GM19463 (cell line): Measurements from ENCODE around the gene C11orf42.

Experiments used
- ATAC-seq: cut with Tn5 transposase; IDR thresholded peaks from one replicate; pipeline ENCODE4 v1.9.1; 2021; ENCODE audit warnings: mild to moderate bottlenecking, moderate library complexity; ENCODE audit not compliant: unreplicated experiment

The C11orf42 gene, protein sequence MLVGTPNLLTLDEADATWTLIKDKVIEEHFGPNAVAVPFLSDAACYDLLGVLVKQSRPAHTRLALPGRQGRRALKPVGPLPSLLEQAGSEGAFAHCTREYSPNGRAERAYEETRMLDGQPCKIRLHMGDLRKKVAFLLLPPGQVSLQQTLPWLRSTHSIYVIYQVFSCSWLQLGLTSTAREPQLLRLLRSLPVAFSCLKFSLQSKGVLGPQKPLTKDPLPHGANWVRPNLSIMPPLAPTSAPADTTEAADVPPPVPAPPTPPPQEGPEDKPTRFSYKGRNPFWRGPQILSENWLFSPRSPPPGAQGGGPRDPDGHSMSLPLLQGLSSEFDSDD

DNA sequence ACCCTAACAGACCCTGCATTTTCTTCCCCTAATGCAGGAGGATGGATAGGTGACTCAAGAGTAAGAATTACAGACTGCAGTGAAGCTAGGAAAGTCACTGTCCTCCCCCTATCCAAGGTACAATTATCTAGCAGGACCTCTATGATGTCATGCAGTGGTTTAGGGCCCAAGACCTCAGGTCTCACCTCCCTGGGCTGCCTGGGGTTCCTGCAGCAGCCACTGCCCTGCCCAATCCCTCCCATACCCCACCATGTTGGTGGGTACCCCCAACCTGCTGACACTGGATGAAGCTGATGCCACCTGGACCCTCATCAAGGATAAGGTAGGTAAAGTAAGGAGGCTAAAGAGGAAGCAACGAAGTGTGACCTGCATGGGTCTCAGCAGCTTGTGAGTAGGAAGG lies at the start of gene C11orf42:
C11orf42 (plus strand) TSS at position 192 of the 400 bp plus-strand sequence; CDS start at position 251, 59 bp downstream.
- ATAC-seq: no peak

DNA sequence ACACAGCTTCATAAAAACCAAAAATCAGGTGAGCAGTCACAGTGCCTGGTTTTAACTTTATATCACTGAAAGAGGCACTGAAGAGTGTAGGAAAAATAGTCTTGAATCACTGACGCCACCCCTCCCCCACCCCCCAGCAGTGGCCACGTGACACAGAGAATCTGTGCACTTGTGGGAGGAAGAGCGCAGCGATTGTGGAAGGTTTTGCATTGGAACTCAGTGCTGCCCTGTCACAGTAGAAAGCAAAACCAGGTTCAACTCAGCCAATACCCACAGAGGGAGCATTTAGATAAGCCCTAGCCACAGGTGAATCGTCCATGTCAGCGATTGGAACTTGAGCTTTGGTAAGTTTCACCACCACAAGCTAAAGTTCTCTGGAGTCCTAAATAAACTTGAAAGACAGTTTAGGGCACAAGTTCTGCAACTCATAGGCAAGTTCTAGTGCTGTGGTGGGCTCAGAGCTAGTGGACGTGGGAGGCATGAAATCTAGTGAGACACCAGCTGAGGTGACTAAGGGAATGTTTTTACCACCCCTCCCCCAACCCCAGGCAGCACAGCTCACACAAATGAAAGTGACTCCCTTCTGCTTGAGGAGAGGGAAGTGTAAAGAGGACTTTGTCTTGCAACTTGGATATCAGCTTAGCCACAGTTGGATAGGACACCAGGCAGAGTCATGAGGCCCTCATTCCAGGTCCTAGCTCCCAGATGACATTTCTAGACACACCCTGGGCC lies 48.6 kb upstream of the C11orf42 start:
- no peak for ATAC-seq

DNA sequence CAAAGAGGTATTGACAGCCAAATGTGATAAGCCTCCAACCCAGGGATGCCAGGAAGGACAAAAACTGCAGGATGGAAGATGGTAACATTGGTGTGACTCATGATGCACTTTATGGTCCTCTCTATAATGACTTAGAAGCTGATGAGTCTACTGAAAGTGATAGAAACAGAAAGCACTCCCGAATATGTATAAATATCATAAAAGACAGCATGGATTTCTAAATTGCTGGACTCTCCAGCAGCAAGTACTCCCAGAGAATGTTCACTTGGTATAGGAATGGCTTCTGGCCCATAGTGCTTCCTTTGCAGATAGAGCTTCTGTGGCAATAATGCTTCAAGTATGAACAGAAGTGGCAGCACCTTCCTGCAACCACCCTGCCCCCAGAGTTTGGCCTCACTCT lies 35.1 kb upstream of the C11orf42 start, which contains the start of gene OR52B2:
OR52B2 (minus strand) TSS at position 101 of the 400 bp plus-strand sequence; CDS start at position 101, 0 bp downstream.
- ATAC-seq: no peak

DNA sequence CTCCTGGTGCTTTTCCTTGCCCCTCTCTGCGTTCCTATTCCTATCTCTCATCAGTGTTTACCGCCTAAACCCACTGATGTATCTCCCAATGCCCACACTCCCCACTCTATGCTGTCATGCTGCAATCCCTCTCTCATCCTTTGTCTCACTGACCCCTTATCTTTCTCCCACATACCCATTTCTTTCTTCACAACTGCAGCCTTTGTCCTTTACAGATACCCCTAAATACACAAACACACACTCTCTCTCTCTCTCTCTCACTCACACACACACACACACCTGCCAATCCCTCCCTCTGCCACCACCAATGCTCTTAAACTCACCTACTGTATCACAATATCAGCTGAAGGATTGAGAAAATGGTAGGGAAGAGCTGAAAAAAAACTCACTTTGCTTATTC lies 29.9 kb upstream of the C11orf42 start:
- no peak for ATAC-seq

DNA sequence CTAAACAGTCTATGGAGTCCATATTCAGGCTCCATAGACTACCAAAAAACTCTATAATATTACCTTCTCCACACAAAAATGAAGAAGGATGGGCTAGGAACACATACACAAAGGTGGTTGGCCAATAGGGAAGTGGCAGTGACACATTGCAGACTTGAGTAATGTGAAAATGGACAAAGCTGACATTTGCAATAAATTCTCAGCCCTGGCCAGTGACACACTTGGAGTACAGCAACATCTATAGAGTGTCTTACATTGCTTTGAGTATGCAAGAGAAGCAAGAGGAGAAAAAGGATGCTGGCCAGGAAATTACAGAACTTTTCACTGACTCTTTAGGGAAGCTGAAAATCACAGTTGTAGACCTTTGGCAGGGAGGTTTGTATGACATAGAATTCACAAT lies 13.6 kb upstream of the C11orf42 start:
- ATAC-seq: no peak

DNA sequence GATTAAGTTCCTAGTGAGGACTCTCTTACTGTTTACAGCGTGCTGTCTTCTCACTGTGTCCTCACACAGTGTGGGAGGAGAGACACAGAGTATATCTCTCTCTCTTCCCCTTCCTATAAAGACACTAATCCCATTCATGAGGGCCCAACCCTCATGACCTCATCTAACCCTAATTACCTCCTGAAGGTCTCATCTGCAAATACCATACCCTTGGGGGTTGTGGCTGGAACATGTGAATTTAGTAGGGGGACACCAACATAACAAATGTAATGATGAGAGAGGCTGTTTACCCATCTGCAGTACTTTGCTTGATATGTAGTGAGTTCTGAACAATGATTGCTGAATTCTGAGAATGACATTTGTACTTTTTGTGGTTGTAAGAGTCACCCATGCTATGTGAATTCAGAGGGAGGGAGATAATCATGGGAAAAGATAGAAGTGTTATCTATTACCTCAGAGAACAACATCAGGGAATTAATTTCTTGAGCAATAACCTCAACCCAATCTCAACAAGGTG lies 11.2 kb upstream of the C11orf42 start:
- ATAC-seq: no peak

DNA sequence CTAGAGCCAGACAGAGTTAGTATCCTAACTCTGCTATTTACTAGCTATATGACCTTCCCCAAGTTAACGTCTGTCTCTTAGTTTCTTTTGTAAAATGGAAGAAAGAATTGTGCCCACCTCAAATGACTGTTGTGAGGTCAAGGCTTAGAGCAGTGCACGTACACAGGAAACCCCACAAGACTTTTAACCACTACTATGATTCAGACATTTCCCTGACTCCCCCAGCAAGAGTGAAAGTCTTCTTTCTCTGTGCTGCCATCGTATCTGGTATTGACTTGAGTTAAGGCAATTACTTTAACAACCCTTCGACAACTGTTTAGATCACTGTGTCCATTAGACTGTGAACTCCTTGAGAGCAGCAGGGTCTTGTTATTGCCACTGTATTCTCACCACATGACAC lies 9.0 kb upstream of the C11orf42 start:
- ATAC-seq: peak; percentile 61

DNA sequence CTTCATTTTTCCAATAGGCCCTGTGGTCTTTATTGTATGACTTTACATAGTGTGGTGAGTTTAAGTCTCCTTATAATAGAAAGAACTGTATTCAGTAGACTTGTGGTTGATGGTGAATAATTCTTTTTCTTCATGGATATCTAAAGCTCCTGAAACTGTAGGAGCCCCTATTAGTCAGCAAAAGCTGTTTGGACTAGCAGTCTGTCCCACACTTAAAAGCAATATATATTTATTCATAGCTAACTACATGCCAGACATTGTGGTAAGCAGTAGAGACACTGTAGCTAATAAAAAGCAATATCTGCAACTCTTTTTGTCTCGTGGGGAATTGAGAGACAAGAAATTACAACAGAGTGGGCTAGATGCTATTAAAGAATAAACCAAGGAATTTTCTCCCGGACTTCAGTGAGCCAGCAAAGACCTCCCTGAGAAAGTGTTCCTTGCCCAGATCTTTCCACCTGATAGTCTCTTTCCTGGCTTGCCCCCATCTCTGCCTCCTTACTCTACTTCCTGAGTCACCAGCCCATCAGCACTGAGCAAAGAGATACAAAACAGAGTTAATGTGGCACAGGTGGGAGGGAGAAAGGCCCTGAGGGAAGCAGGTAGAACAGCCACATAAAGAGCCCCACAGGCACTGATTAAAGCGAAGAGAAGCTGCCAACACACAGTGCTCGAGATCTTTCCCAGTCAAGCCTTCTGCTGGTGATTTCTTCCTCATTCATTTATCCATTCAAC lies 7.7 kb upstream of the C11orf42 start:
- no peak for ATAC-seq

DNA sequence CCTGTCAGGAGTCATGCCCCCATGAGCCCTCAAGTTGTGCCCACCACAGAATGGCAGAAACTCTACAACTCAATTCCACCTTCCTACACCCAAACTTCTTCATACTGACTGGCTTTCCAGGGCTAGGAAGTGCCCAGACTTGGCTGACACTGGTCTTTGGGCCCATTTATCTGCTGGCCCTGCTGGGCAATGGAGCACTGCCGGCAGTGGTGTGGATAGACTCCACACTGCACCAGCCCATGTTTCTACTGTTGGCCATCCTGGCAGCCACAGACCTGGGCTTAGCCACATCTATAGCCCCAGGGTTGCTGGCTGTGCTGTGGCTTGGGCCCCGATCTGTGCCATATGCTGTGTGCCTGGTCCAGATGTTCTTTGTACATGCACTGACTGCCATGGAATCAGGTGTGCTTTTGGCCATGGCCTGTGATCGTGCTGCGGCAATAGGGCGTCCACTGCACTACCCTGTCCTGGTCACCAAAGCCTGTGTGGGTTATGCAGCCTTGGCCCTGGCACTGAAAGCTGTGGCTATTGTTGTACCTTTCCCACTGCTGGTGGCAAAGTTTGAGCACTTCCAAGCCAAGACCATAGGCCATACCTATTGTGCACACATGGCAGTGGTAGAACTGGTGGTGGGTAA lies 6.1 kb upstream of the C11orf42 start, which contains the start of gene OR52W1:
OR52W1 (plus strand) TSS at position 51 of the 637 bp plus-strand sequence; CDS start at position 51, 0 bp downstream.
- ATAC-seq: no peak

DNA sequence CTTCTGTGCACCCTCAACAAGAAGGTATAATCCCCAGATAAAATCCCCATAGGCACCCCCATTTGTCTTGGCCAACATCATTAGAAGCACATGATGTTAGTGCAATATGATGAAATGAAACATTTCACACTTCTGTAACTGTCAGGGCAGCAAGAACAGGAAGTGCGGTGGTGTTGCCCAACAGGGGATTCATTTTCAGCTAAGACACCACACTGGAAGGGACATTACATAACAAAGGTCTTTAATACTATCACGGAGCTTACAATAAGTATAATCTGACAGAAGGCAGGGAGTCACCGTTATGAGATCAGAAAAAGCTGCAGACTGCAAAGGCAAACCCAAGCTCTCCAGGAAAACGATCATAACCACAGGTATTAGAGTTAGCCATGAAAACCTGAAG lies 4.4 kb upstream of the C11orf42 start:
- no peak for ATAC-seq

DNA sequence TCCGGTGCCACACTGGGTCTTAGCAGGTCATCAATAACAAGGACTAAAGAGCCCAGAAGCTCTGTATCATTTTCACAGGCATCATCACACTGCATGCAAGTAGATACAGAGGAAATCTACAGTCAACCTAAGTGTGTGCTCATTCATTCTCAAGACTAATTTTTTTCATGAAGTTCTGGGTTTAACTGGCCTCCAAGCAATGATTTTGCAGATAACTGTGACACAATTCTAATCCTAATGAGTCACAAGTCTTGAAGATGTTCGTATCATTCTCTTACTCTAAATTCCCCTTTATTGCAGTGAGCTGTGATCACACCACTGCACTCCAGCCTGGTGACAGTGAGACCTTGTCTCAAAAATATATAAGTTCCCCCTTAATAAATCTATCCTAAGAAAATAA lies 3.9 kb upstream of the C11orf42 start:
- no peak for ATAC-seq

DNA sequence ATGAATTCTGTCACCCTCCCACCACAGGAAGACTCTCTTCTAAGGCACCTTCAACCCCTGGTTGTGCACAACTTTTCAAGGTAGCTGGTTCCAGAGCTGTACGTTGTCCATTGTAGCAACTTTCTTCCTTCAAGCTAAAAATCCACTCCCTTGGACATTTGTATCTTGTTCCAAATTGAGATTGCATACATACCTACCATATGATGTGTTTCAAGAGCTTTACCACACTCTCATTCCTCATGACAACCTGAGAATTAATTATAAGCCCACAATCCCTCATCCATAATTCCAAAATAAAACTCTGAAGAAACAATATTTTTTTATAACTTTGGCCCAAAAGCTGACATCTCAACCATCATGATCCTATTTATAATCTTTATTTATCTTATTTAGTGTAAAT lies 3.3 kb upstream of the C11orf42 start:
- ATAC-seq: no peak

DNA sequence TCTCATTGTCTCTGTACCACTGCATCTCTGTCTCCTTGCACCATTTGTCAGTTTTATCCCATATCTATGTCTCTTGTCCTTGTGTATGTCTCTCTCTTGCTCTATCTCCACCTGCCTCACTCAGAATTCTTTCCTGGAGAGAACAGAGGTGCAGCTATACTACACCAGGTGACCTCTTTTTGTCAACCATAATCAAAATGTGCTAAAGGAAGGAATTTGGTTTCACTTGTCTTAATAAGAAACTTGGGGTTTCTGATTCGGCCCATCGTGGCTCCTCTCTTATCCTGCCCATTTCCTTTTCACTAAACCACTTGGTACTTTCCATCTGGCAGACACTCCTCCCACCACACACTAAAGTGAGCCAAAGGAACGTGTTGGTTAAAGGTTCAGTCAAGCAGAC lies 2.0 kb upstream of the C11orf42 start:
- peak; percentile 87 for ATAC-seq

DNA sequence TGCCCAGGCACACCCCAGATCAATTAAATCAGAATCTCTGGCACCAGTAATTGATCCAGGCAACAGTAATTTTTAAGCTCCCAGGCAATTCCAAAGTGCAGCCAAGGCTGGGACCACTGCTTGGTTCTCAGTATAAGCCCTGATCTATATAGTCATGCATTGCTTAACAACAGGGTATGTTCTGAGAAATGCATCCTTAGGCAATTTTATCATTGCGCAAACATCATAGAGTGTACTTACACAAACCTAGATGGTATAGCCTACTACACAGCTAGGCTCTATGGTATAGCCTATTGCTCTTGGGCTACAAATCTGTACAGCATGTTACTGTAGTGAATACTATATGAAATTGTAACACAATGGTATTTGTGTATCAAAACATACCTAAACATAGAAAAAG lies 651 bp upstream of the C11orf42 start:
- no peak for ATAC-seq

DNA sequence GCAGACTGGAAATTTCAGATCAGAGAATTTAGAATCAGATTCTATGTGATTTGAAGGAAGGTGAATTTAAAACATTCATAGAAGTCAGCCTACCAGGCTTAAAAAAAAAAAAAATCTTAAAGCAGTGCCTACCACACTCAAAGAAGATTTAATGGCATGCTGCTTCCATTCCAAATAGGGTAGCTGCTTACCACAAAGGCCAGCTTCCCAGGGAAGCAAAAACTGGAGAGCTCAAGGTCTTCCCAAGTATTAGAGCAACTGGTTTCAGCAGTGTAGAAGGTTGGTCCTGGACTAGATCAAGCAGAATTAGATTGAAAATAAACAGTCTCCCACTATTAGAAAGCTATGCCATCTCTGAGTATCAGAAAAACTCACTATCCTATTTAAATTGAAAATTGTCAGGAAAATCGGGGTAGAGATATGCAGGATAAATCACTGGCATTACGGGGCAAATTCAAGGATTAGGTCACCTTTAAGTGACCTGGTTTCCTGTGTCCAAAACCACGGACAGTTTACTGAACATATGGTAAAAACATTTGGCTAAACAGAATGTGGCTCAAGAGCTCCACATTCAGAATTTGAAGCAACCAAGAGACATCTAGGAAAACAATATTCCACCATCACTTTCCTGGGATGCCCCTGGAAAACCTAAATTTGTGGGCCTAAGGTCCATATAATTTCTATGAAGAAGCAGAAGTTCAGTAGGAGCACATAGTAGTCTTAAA lies 1.3 kb downstream of the C11orf42 start:
- no peak for ATAC-seq

DNA sequence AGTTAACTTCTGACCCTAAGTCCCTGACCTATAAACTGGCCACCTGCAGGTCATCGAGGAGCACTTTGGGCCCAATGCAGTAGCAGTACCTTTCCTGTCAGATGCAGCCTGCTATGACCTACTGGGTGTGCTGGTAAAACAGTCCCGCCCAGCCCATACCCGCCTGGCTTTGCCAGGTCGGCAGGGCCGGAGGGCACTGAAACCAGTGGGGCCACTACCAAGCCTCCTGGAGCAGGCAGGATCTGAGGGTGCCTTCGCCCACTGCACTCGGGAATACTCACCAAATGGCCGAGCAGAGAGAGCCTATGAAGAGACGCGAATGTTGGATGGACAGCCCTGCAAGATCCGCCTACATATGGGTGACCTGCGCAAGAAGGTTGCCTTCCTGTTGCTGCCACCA lies 4.4 kb downstream of the C11orf42 start:
- no peak for ATAC-seq

DNA sequence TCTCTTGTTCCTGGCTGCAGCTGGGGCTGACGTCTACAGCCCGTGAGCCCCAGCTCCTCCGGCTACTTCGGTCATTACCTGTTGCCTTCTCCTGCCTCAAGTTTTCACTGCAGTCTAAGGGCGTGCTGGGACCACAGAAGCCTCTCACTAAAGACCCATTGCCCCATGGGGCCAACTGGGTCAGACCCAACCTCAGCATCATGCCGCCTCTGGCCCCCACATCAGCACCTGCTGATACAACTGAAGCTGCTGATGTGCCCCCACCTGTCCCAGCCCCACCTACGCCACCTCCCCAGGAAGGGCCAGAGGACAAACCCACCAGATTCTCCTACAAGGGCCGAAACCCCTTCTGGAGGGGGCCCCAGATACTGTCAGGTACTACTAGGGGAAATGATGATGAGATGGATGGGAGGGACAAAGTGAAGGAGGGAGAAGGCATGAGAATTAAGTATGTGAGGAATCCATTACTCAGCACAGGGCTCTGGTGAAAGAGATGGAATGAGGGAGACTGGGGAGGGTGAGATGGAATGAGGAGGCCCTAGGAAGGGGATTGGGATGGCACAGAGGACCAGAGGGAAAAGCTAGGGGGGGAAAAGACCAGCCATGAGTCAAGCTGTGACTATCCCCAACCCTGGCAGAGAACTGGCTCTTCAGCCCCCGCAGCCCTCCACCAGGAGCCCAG lies 5.1 kb downstream of the C11orf42 start:
- no peak for ATAC-seq

DNA sequence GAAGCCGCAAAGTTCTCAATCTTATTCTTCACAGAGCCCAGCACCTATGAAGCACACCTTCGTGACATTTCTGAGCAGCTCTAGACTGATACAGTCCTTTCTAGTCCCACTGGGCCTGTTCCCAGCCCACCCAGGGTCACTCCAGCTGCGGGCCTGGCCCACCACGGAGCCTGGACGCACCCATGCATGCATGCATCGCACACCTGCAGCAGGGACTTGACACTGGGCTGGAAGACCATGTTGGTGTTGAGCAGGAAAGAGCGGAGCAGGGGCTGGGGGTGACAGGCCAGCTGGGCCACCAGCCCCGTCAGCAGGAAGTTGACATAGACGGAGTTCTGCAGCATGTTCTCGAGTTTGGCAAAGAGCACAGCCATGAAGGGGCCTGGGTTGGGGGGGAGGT lies 9.2 kb downstream of the C11orf42 start:
- no peak for ATAC-seq

DNA sequence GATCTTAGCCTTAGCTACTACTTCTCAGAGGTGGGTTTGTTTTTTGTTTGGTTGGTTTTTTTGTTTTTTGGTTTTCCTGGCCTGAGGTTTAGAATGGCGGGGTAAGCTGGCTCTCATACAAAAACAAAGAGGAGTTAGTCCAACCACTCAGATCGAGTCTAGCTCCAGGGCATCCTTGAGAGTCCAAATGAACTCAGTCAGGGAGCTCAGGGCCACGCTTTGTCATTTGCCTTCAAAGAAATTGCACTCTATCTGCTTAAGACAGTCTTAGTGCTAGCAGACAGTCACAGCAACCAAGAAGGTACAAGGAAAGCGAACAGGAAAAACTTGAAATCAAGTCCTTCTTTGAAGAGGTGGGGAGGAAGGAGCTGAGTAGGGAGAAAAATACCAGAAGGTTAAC lies 11.1 kb downstream of the C11orf42 start:
- ATAC-seq: no peak

DNA sequence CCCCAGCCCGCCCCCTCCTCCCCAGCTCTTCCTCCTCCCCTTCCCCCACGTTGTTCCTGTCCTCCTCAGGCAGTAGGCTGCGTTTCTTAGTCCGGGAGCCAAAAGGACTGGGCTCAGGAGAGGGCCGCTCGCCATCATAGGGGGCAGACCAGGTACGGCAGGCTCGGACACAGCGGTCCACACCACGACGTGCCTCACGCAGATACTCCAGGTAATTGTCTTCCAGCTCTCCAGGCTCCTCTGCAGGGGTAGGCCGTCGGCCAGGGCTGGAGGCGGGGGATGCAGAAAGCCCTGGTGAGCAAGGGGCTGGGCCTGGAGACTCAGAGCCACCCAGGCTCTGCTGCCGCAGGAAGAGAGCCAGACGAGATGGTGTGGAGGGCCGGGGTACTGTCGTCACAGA lies 12.4 kb downstream of the C11orf42 start:
- ATAC-seq: no peak
